GM19468 (cell line): Measurements from ENCODE around the gene AK8.

Source experiments
- ATAC-seq: cut with Tn5 transposase; IDR thresholded peaks from one replicate; pipeline ENCODE4 v1.9.1; 2021; ENCODE audit warnings: mild to moderate bottlenecking, moderate library complexity, moderate number of reproducible peaks; ENCODE audit not compliant: unreplicated experiment; ENCODE audit errors: extremely low read depth

Gene AK8

GRCh38 chr9:132877824-132878694, at the start of gene AK8:
Gene AK8 (minus strand): TSS chr9:132878284. CDS start chr9:132878255, 29 bp downstream.
- ATAC-seq: no peak

- ATAC-seq: no peak
Observed at GRCh38 chr9:132927704-132928103, 49.6 kb upstream of the AK8 start.

- no peak for ATAC-seq
Observed at GRCh38 chr9:132923346-132923902, 45.3 kb upstream of the AK8 start.

- ATAC-seq: no peak
Observed at GRCh38 chr9:132919614-132920268, 41.7 kb upstream of the AK8 start.

GRCh38 chr9:132914924-132915323, 36.8 kb upstream of the AK8 start:
- ATAC-seq: no peak

- no peak for ATAC-seq
Observed at GRCh38 chr9:132912131-132912530, 34.0 kb upstream of the AK8 start.

- ATAC-seq: no peak
Observed at GRCh38 chr9:132910376-132910775, 32.3 kb upstream of the AK8 start.

- no peak for ATAC-seq
Observed at GRCh38 chr9:132909311-132909710, 31.2 kb upstream of the AK8 start.

GRCh38 chr9:132908635-132909034, 30.6 kb upstream of the AK8 start:
- no peak for ATAC-seq

- ATAC-seq: no peak
Observed at GRCh38 chr9:132905726-132906125, 27.6 kb upstream of the AK8 start.

GRCh38 chr9:132903574-132904492, 25.7 kb upstream of the AK8 start:
- no peak for ATAC-seq

GRCh38 chr9:132901858-132902831, 24.1 kb upstream of the AK8 start:
- no peak for ATAC-seq

- ATAC-seq: no peak
Observed at GRCh38 chr9:132898051-132898450, 20.0 kb upstream of the AK8 start.

- ATAC-seq: no peak
Observed at GRCh38 chr9:132896906-132897305, 18.8 kb upstream of the AK8 start.

GRCh38 chr9:132896264-132896663, 18.2 kb upstream of the AK8 start:
- no peak for ATAC-seq

- no peak for ATAC-seq
Observed at GRCh38 chr9:132894862-132895835, 17.1 kb upstream of the AK8 start.

- ATAC-seq: no peak
Observed at GRCh38 chr9:132894346-132894745, 16.3 kb upstream of the AK8 start.

GRCh38 chr9:132892400-132892799, 14.3 kb upstream of the AK8 start:
- ATAC-seq: no peak
